IMR-90 (cell line): ENCODE measurements around the gene ITGB4. TPM values are rescaled to one million over a fixed set of nuclear protein-coding genes. Genes with fewer than 3 reads are reported as not detected.

ENCODE experiments used
- ATAC-seq: fragments of 200-7000 bp; cut with Tn5 transposase; 2 replicates; pipeline ENCODE4 v1.9.1; 2020; ENCODE audit warnings: low read depth, mild to moderate bottlenecking, moderate library complexity
- BruUV-seq: library from RNA; stranded (reverse); fragments of 400-500 nt; replicated peaks from 2 replicates; lab custom pipeline; 2021; lab: Mats Ljungman, UMichigan
- CTCF ChIA-PET: fragments of 300-600 bp; formaldehyde crosslinking; extraction: SDS; loops from one replicate; lab custom pipeline; 2021; ENCODE audit warnings: antibody characterized with exemption; lab: Yijun Ruan, JAX
- POLR2A ChIA-PET: fragments of 300-600 bp; sonication (Branson Sonifier 250); formaldehyde crosslinking; loops from one replicate; lab custom pipeline; 2022; ENCODE audit warnings: antibody characterized with exemption; ENCODE audit not compliant: unreplicated experiment; lab: Charles Lee
- DNase-seq: peaks from one replicate; pipeline ENCODE4 v3.0.0; 2013
- H2AFZ ChIP-seq: replicated peaks from 2 replicates; pipeline ENCODE3; 2013; ENCODE audit warnings: low read length, mild to moderate bottlenecking; ENCODE audit not compliant: poor library complexity
- H2AK5ac ChIP-seq: 2 replicates; pipeline ENCODE4 v1.6.1; 2013; ENCODE audit warnings: low read depth, low read length, inconsistent platforms
- H2AK9ac ChIP-seq: replicated peaks from 2 replicates; pipeline ENCODE3; 2013; ENCODE audit warnings: mild to moderate bottlenecking, low read depth, low read length, moderate library complexity; ENCODE audit not compliant: poor library complexity
- H2BK120ac ChIP-seq: 2 replicates; pipeline ENCODE4 v1.6.1; 2013; ENCODE audit warnings: low read depth, low read length, inconsistent platforms
- H2BK15ac ChIP-seq: 3 replicates; pipeline ENCODE4 v1.6.1; 2013; ENCODE audit warnings: low read depth, low read length, inconsistent platforms
- H2BK20ac ChIP-seq: 2 replicates; pipeline ENCODE4 v1.6.1; 2013; ENCODE audit warnings: low read depth, mild to moderate bottlenecking, inconsistent platforms, low read length, moderate library complexity
- H2BK5ac ChIP-seq: 2 replicates; pipeline ENCODE4 v1.6.1; 2013; ENCODE audit warnings: mild to moderate bottlenecking, low read depth, low read length, inconsistent platforms; ENCODE audit not compliant: poor library complexity, severe bottlenecking
- H3K14ac ChIP-seq: replicated peaks from 2 replicates; pipeline ENCODE4 v1.6.1; 2013; ENCODE audit warnings: low read depth, low read length, inconsistent platforms
- H3K18ac ChIP-seq: 2 replicates; pipeline ENCODE4 v1.6.1; 2013; ENCODE audit warnings: low read depth, low read length, control low read depth
- H3K23ac ChIP-seq: 2 replicates; pipeline ENCODE4 v1.6.1; 2013; ENCODE audit warnings: low read depth, low read length, inconsistent platforms
- H3K27ac ChIP-seq: 2 replicates; pipeline ENCODE4 v1.5.1; 2013; ENCODE audit warnings: mild to moderate bottlenecking, control low read depth, low read length; ENCODE audit not compliant: insufficient read depth
- H3K27me3 ChIP-seq: 2 replicates; pipeline ENCODE4 v1.6.1; 2013; ENCODE audit warnings: low read length; ENCODE audit not compliant: control insufficient read depth, insufficient read depth
- H3K36me3 ChIP-seq: 2 replicates; pipeline ENCODE4 v1.6.1; 2013; ENCODE audit warnings: low read length, mixed read lengths; ENCODE audit not compliant: control insufficient read depth, insufficient read depth
- H3K4ac ChIP-seq: 2 replicates; pipeline ENCODE4 v1.6.1; 2013; ENCODE audit warnings: low read depth, low read length, inconsistent platforms
- H3K4me1 ChIP-seq: 2 replicates; pipeline ENCODE4 v1.6.1; 2013; ENCODE audit warnings: low read length, mixed read lengths; ENCODE audit not compliant: control insufficient read depth, insufficient read depth
- H3K4me2 ChIP-seq: 2 replicates; pipeline ENCODE4 v1.6.1; 2013; ENCODE audit warnings: low read depth, mild to moderate bottlenecking, control low read depth, low read length, moderate library complexity
- H3K4me3 ChIP-seq: 2 replicates; pipeline ENCODE4 v1.5.1; 2013; ENCODE audit warnings: low read depth, mild to moderate bottlenecking, control low read depth, low read length, moderate library complexity; ENCODE audit not compliant: insufficient read depth
- H3K56ac ChIP-seq: 2 replicates; pipeline ENCODE4 v1.6.1; 2013; ENCODE audit warnings: low read length, inconsistent platforms; ENCODE audit not compliant: insufficient read depth; ENCODE audit errors: extremely low read depth
- H3K79me1 ChIP-seq, 2 experiments: 2 replicates each; pipeline ENCODE4 v1.6.1; 2013; ENCODE audit warnings: low read length in 2 of 2, inconsistent platforms in 1 of 2, low read depth in 1 of 2
- H3K9ac ChIP-seq: 2 replicates; pipeline ENCODE4 v1.6.1; 2013; ENCODE audit warnings: low read depth, low read length, control low read depth
- H3K9me1 ChIP-seq: 2 replicates; pipeline ENCODE4 v1.6.1; 2013; ENCODE audit warnings: low read length, inconsistent platforms; ENCODE audit not compliant: insufficient read depth
- H3K9me3 ChIP-seq: 2 replicates; pipeline ENCODE4 v1.6.1; 2013; ENCODE audit warnings: low read length; ENCODE audit not compliant: control insufficient read depth, insufficient read depth
- H4K20me1 ChIP-seq: 2 replicates; pipeline ENCODE4 v1.6.1; 2013; ENCODE audit warnings: low read length, inconsistent platforms; ENCODE audit not compliant: insufficient read depth
- H4K5ac ChIP-seq: 2 replicates; pipeline ENCODE4 v1.6.1; 2013; ENCODE audit warnings: mild to moderate bottlenecking, low read depth, low read length, control low read depth
- H4K8ac ChIP-seq, 2 experiments: 2 replicates each; pipeline ENCODE4 v1.6.1; 2013; ENCODE audit warnings: low read depth in 2 of 2, low read length in 2 of 2, control low read depth in 1 of 2, inconsistent platforms in 1 of 2
- H4K91ac ChIP-seq: 2 replicates; pipeline ENCODE4 v1.6.1; 2013; ENCODE audit warnings: low read depth, low read length, inconsistent platforms; ENCODE audit not compliant: insufficient read depth
- FOS ChIP-seq: fragments of 150-350 bp; IDR thresholded peaks from 2 replicates; pipeline ENCODE4 v1.6.1; 2016; ENCODE audit warnings: low read depth, low read length
- MAZ ChIP-seq: IDR thresholded peaks from 2 replicates; pipeline ENCODE4 v1.6.1; 2012; ENCODE audit warnings: low read depth, mild to moderate bottlenecking, low read length, improper control_type of control experiment, moderate library complexity, borderline replicate concordance
- POLR2A ChIP-seq: IDR thresholded peaks from 2 replicates; pipeline ENCODE4 v1.6.1; 2012; ENCODE audit warnings: mild to moderate bottlenecking, low read depth, low read length
- WGBS, 2 experiments: methylation state at CpG; one replicate each; pipeline versions ENCODE4 v1.1.5 to v1.1.7; 2013; ENCODE audit warnings: missing lambda C conversion rate in 2 of 2; ENCODE audit not compliant: insufficient read length in 1 of 2; ENCODE audit errors: extremely low coverage in 2 of 2; 5-methylcytosine and 5-hydroxymethylcytosine counted together
- dilution Hi-C: fragments of 300-500 bp; cut with HindIII; formaldehyde crosslinking; loops from one replicate; pipeline ENCODE4 v1.14.3; 2018; ENCODE audit warnings: low sequenced_read_pairs; ENCODE audit not compliant: unreplicated experiment
- in situ Hi-C: fragments of 300-500 bp; cut with MboI; formaldehyde crosslinking; loops from 3 replicates; pipeline ENCODE4 v1.14.3; 2019; ENCODE audit warnings: low sequenced_read_pairs, inconsistent platforms, mixed read lengths
- intact Hi-C: fragments of 100-400 bp; cut with micrococcal nuclease; formaldehyde crosslinking; loops from 2 replicates; pipeline ENCODE4 v1.10.0; 2022
- polyA plus RNA-seq, 3 experiments: library from polyadenylated mRNA; depleted of rRNA; stranded (reverse); fragments of >200 nt; gene quantifications; 2 replicates each; pipeline ENCODE4 v1.2.3, GENCODE V29; 2012; ENCODE audit warnings: low replicate concordance in 1 of 3
- total RNA-seq: library from RNA; depleted of rRNA; stranded (reverse); fragments of >200 nt; gene quantifications from 2 replicates; pipeline ENCODE4 v1.2.3, GENCODE V29; 2012

The ITGB4 gene
- total and polyA plus RNA-seq, 2 of the 4 experiments (the other 2 are of a cell fraction), result under 0.01 to 0.27 TPM

DNA sequence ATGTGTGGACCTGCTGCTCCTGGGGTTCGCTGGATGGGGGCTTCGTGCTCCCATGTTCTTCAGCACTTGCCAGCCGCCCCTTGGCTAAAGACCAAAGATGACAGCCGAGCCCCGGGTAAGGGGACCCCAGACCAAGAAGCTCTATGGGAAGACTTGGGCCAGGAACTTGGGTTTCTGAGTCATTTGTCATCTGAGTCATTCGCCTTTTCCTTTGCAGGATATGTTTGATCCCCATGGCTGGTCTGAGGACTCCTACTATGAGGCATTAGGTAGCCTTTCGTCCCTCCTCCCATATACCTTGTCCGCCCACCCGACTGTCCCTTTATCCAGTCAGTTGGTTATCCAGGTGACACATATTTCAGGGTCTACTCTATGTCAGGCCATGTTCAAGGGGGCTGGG is 17.7 kb upstream of the ITGB4 start:
- Histone ChIP-seq H2BK15ac (no peak overlapping the region), H2BK20ac (no peak overlapping the region), H4K20me1 (peaks cover 23% of the 10 kb centered on the region), H3K9me1 (peaks cover 29% of the 10 kb centered on the region), H3K14ac (no peak overlapping the region), H3K18ac (no peak overlapping the region), H3K4me2 (no peak overlapping the region), H3K4ac (no peak overlapping the region), H3K79me1 (peaks cover 16 to 65% of the 10 kb centered on the region in 2 experiments; a peak in 3 of 4 replicates), H3K9ac (no peak overlapping the region), H2AK5ac (no peak overlapping the region), H4K8ac (no peak overlapping the region), H2AK9ac (no peak overlapping the region), H3K36me3 (peaks cover 78% of the 10 kb centered on the region), H3K27me3 (no peaks in the 10 kb centered on the region), H4K5ac (no peak overlapping the region), H2BK120ac (no peak overlapping the region), H3K27ac (no peak overlapping the region), H3K9me3 (no peaks in the 10 kb centered on the region), H3K4me1 (peaks cover 12% of the 10 kb centered on the region), H3K4me3 (no peak overlapping the region), H2AFZ (no peak overlapping the region), H2BK5ac (no peak overlapping the region), H3K23ac (no peak overlapping the region), H4K91ac (no peak overlapping the region), H3K56ac (no peak overlapping the region)
- dilution Hi-C loops (no loop called here), in situ Hi-C loops (no loop called here), intact Hi-C loops (no loop called here)
- ChIA-PET CTCF (no interaction called here), POLR2A (no interaction called here)
- DNase-seq, result no peak
- ATAC-seq, result no peak
- TF ChIP-seq MAZ (no peak), FOS (no peak), POLR2A (no peak)
- no TSS peak for BruUV-seq
- no CpG with 5 or more reads among the region's 9 CpGs for WGBS, 2 experiments
